HFFc6 (cell line): ENCODE data around the gene TEC. TPM values are rescaled to one million over a fixed set of nuclear protein-coding genes. Genes with fewer than 3 reads are reported as not detected.

Experiments used
- DNase-seq: peaks from one replicate; pipeline ENCODE4 v3.0.0-alpha.2; 2018
- H3K27ac Mint-ChIP-seq: 2 replicates; pipeline ENCODE4 v1.8.0; 2020; ENCODE audit warnings: mild to moderate bottlenecking, mixed read lengths
- H3K27me3 Mint-ChIP-seq: 2 replicates; pipeline ENCODE4 v1.8.0; 2021; ENCODE audit warnings: mild to moderate bottlenecking, moderate library complexity, mixed read lengths; ENCODE audit not compliant: insufficient read depth
- H3K36me3 Mint-ChIP-seq: 2 replicates; pipeline ENCODE4 v1.8.0; 2021; ENCODE audit warnings: low read depth, mixed read lengths
- H3K4me1 Mint-ChIP-seq: 2 replicates; pipeline ENCODE4 v1.8.0; 2020; ENCODE audit warnings: low read depth, mixed read lengths
- H3K4me3 Mint-ChIP-seq: 2 replicates; pipeline ENCODE4 v1.8.0; 2020; ENCODE audit warnings: mild to moderate bottlenecking, moderate library complexity, mixed read lengths
- H3K9me3 Mint-ChIP-seq: 2 replicates; pipeline ENCODE4 v1.8.0; 2020; ENCODE audit warnings: mild to moderate bottlenecking, mixed read lengths
- total RNA-seq, 6 experiments: library from RNA; stranded (reverse); fragmentation: NEBNext Ultra II Directional; extraction: Animal tissue kit (Norgen Biotek cat#: 25700); gene quantifications; 2 replicates in 1 of 6; 3 replicates in 5 of 6; pipeline ENCODE4 v1.2.3, GENCODE V29; 2021
- TF ChIP-seq, protein P1 (sequence below): fragments of 200-600 bp; sonication (generic); IDR thresholded peaks from 2 replicates; pipeline ENCODE4 v1.5.0; 2021; ENCODE audit warnings: antibody characterized with exemption, mild to moderate bottlenecking

TEC gene
- total RNA-seq, 6 experiments from 2014 or later: 0.23 TPM; not detected in 5

DNA sequence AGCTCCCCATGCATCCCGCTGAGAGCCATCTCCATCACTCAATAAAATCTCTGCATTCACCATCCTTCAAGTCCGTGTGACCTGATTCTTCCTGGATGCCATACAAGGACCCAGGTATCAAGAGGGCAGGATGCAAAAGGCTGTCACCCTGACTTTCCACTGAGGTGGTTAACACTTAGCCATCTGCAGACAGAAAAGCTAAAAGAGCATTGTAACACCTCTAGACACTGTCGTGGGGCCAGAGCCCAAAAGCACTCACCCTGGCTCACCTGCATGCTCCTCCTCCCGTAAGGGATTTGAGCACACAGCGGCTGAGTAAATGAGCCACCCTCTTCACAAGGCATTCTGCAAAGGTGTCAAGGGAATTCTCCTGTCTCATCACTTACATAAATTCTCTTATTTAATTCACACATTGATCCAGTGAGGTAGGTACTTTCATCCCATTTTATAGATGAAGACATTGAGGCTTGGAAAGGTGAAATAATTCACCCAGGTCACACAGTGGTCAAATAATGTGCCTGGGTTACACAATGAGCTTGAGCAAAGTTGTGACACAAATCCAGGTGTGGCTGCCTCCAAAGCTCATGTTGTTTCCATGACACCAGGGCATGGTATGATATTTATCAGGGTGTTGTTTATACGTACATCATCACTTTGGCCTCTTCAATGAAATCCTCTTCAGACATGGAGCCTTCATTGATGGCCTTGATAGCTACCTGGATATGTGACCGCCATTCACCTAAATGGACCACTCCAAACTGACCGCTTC is 183.6 kb downstream of the TEC start:
- Mint-ChIP-seq H3K27ac (no peak overlapping the region), H3K36me3 (no peaks in the 10 kb centered on the region), H3K4me1 (peaks cover 20% of the 10 kb centered on the region), H3K27me3 (peaks cover 6% of the 10 kb centered on the region), H3K9me3 (no peaks in the 10 kb centered on the region), H3K4me3 (no peak overlapping the region)
- no peak for DNase-seq
- TF ChIP-seq, protein P1, sequence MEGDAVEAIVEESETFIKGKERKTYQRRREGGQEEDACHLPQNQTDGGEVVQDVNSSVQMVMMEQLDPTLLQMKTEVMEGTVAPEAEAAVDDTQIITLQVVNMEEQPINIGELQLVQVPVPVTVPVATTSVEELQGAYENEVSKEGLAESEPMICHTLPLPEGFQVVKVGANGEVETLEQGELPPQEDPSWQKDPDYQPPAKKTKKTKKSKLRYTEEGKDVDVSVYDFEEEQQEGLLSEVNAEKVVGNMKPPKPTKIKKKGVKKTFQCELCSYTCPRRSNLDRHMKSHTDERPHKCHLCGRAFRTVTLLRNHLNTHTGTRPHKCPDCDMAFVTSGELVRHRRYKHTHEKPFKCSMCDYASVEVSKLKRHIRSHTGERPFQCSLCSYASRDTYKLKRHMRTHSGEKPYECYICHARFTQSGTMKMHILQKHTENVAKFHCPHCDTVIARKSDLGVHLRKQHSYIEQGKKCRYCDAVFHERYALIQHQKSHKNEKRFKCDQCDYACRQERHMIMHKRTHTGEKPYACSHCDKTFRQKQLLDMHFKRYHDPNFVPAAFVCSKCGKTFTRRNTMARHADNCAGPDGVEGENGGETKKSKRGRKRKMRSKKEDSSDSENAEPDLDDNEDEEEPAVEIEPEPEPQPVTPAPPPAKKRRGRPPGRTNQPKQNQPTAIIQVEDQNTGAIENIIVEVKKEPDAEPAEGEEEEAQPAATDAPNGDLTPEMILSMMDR: no peak

Other genes with a start within 250 kb of the TEC start
- gene TXK, start 135.6 kb downstream of the TEC start, total RNA-seq: not detected
- gene SLAIN2, start 71.7 kb upstream of the TEC start, total RNA-seq: 100 to 1,000 TPM in 5 of 6 experiments, 10 to 100 TPM in 1; 93.7 to 136 (median 114) TPM
- gene SLC10A4, start 213.5 kb upstream of the TEC start, total RNA-seq: not detected
- gene ZAR1, start 220.4 kb upstream of the TEC start, total RNA-seq: not detected